ENCODE results near the gene AMN.
A peak's percentile ranks its signal among the peaks of the same experiment; 100 is the strongest.

AMN gene

DNA sequence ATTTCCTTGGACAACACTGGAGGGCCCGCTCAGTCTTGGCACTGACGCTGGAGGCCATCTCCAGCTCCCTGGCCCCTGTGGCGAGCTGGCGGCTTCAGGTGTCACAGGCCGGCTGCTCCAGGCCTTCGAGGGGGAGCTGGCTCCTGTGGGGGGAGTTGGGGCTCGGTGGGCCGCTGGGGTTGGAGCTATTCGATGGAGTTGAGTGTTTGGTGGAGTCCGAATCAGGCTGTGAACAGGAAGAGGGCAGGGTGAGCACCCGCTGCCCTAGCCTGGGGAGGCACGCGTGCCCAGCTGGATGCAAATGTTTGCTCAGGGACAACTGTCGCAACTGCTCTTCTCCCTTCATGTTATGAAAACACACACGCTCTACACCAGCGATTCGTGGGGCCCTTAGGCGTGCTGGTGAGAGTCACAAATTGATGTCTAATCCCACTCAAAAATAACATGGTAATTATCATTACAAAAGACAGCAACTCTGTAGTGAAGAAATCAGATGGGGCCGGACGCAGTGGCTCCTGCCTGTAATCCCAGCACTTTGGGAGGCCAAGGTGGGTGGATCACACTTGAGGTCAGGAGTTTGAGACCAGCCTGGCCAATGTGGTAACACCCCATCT is 11.3 kb downstream of the AMN start:
- no peak for FAIRE-seq
- DNase-seq (ENCODE audit: insufficient read length, low spot score) = no peak
- TF ChIP-seq TAF1 (IDR thresholded peaks at IDR 0.05; ENCODE audit: low read depth, low read length) (no peak), PAX5 (IDR thresholded peaks at IDR 0.05; ENCODE audit: insufficient read depth, low read length, severe bottlenecking) (no peak), POU2F2 (IDR thresholded peaks at IDR 0.05; ENCODE audit: low read depth, low read length) (no peak), POLR2AphosphoS5 (IDR thresholded peaks at IDR 0.05; ENCODE audit: low read depth, low read length) (no peak), SPI1 (IDR thresholded peaks at IDR 0.05; ENCODE audit: low read depth, low read length) (no peak), POLR2A (IDR thresholded peaks at IDR 0.05; ENCODE audit: low read depth, low read length) (no peak)

DNA sequence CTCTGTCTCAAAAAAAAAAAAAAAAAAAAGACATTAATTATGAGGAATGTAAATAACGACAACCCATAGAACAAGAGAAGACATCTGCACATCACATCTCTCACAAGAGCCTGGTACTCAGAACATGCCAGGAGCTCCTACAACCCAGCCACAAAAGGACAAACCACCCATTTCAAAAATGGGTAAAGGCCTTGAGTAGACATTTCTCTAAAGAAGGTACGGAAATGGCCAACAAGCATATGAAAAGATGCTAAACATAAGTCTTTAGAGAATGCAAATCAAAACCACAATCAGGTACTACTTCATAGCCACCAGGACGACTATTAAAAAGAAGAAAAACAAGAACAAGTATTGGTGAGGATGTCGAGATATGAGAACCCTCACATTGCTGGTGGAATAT is 13.3 kb downstream of the AMN start:
- TF ChIP-seq PAX5 (IDR thresholded peaks at IDR 0.05; ENCODE audit: insufficient read depth, low read length, severe bottlenecking) (no peak), POLR2AphosphoS5 (IDR thresholded peaks at IDR 0.05; ENCODE audit: low read depth, low read length) (no peak), POLR2A (IDR thresholded peaks at IDR 0.05; ENCODE audit: low read depth, low read length) (no peak), TAF1 (IDR thresholded peaks at IDR 0.05; ENCODE audit: low read depth, low read length) (no peak), POU2F2 (IDR thresholded peaks at IDR 0.05; ENCODE audit: low read depth, low read length) (no peak), SPI1 (IDR thresholded peaks at IDR 0.05; ENCODE audit: low read depth, low read length) (no peak)
- no peak for DNase-seq (ENCODE audit: insufficient read length, low spot score)
- peak; percentile 57 for FAIRE-seq

DNA sequence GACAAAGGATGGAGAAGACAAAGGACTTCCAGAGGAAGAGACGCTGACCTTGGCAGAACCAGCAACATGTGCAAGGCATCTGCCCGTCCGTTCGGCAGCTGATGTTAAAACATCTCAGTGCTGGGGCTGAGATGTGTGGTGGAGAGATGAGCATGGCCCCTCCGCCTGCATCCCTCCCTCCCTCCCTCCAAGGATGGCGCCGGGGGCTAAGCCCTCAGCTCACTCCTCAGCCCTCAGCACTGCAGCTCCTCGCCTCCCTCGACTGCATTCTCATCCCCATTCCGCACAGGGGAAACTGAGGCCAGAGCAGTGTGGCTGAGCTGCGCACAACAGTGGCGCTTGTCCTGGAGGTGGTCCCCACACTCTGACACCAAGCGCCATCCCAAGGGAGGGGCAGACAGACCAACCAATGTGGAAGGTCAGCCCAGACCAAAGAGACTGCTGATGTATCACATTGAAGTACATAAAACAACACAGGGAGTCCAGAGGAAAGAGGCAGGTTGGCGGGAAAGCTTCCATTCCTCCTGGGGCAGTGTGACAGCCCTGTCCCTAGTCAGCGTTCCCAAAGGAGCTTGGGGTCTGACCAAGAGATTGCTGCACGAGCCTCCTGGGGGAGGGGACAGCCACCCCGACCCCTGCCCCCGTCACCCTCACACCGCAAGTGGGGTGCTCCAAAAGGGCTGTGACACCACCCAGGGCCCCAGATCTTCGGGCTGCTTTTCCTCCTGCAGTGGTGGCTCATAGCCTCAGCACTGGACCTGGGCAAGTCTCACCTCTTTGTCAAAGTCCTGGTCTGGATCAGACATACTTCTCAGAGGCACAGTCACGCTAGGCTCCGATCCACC is 15.1 kb downstream of the AMN start:
- DNase-seq (ENCODE audit: insufficient read length, low spot score) (no peak), FAIRE-seq (no peak)
- no peak for TF ChIP-seq SPI1 (IDR thresholded peaks at IDR 0.05; ENCODE audit: low read depth, low read length)
- no peak for TF ChIP-seq PAX5 (IDR thresholded peaks at IDR 0.05; ENCODE audit: insufficient read depth, low read length, severe bottlenecking)
- no peak for TF ChIP-seq TAF1 (IDR thresholded peaks at IDR 0.05; ENCODE audit: low read depth, low read length)
- no peak for TF ChIP-seq POLR2A (IDR thresholded peaks at IDR 0.05; ENCODE audit: low read depth, low read length)
- TF ChIP-seq POU2F2 (IDR thresholded peaks at IDR 0.05; ENCODE audit: low read depth, low read length) = no peak
- TF ChIP-seq POLR2AphosphoS5 (IDR thresholded peaks at IDR 0.05; ENCODE audit: low read depth, low read length) = no peak

DNA sequence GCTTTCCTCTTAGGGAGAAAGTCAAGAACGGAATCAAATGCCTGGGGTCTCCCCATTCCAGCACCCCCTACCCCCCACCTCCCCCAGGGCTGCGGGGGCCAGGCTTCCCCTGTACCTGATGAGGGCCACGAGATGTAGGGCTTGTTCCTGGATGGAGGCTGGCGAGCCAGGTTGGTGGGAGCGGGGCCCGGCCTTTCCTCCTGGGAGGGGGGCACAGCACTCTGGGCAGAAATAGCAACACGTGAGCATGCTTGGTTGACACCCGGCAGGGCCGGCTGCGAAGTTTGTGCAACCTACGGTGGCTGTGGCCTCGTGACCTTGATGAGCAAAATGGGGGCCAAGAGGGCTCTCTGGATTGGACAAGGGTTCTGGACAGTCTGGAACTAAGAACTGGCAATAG is 15.7 kb downstream of the AMN start:
- no peak for FAIRE-seq

DNA sequence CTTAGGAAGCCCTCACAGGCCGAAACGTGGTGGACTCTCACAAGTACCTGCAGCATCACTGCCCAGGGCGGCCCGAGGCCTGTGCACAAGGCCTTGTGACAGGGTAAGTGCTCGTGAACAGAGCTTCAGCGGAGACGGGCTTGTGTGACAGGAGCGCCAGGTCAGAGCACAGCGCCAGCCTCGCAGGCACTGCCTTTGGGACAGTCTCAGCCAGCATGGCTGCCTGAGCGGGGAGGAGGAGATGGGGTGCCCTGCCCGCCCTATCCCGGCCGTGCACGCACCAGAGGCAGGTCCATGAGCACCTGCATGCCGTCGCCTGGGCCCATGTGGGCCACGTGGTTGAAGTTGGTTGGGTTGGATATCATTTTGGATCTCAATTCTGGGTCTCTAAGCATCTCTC is 16.9 kb downstream of the AMN start:
- TF ChIP-seq SPI1 (IDR thresholded peaks at IDR 0.05; ENCODE audit: low read depth, low read length) (no peak), POLR2AphosphoS5 (IDR thresholded peaks at IDR 0.05; ENCODE audit: low read depth, low read length) (no peak), POLR2A (IDR thresholded peaks at IDR 0.05; ENCODE audit: low read depth, low read length) (no peak), PAX5 (IDR thresholded peaks at IDR 0.05; ENCODE audit: insufficient read depth, low read length, severe bottlenecking) (no peak), TAF1 (IDR thresholded peaks at IDR 0.05; ENCODE audit: low read depth, low read length) (no peak), POU2F2 (IDR thresholded peaks at IDR 0.05; ENCODE audit: low read depth, low read length) (no peak)
- FAIRE-seq = no peak
- DNase-seq (ENCODE audit: insufficient read length, low spot score) = no peak

More for the DNA sequence above, 15.7 kb downstream of the AMN start:
- no peak for DNase-seq (ENCODE audit: insufficient read length, low spot score)
- no peak for TF ChIP-seq PAX5 (IDR thresholded peaks at IDR 0.05; ENCODE audit: insufficient read depth, low read length, severe bottlenecking)
- TF ChIP-seq TAF1 (IDR thresholded peaks at IDR 0.05; ENCODE audit: low read depth, low read length) = no peak
- no peak for TF ChIP-seq POLR2AphosphoS5 (IDR thresholded peaks at IDR 0.05; ENCODE audit: low read depth, low read length)
- TF ChIP-seq POLR2A (IDR thresholded peaks at IDR 0.05; ENCODE audit: low read depth, low read length) = no peak
- TF ChIP-seq POU2F2 (IDR thresholded peaks at IDR 0.05; ENCODE audit: low read depth, low read length) = no peak
- TF ChIP-seq SPI1 (IDR thresholded peaks at IDR 0.05; ENCODE audit: low read depth, low read length) = no peak

DNA sequence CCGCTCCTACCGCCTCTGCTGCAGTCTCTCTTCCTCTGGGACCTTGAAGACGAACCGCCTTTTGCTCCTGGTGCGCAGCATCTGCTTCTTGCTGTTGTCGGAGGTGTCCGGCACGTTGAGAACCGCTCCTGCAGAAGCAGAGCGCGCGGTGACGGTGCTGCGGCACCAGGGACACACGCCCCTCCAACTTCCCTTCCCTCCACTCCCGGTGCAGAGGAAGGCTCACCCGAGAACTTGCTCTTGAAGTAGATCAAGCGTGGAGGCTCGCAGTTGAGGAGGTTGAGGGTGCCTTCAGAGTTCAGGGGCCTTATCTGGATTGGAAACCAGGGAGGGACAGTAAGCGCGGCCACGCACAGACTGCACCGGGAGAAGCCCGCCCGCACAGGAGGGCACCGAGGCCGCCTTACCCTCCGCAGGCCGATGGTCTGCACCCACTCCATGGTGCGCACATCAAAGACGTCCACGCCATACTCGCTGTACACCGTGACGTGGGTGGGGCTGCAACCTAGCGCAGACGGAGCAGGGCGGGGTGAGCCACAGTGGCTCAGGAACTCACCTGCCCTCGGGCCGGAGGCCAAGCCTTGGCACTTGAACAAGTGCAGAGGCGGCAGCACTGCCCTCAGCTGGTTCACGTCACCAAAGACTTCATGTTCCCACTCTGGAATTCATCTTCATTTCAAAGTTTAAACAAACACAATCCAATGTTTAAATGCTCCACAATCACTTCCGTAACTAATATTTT is 17.5 kb downstream of the AMN start:
- TF ChIP-seq POLR2AphosphoS5 (IDR thresholded peaks at IDR 0.05; ENCODE audit: low read depth, low read length) (no peak), POU2F2 (IDR thresholded peaks at IDR 0.05; ENCODE audit: low read depth, low read length) (no peak), SPI1 (IDR thresholded peaks at IDR 0.05; ENCODE audit: low read depth, low read length) (no peak), POLR2A (IDR thresholded peaks at IDR 0.05; ENCODE audit: low read depth, low read length) (no peak)
- DNase-seq (ENCODE audit: insufficient read length, low spot score) = no peak
- FAIRE-seq = no peak

DNA sequence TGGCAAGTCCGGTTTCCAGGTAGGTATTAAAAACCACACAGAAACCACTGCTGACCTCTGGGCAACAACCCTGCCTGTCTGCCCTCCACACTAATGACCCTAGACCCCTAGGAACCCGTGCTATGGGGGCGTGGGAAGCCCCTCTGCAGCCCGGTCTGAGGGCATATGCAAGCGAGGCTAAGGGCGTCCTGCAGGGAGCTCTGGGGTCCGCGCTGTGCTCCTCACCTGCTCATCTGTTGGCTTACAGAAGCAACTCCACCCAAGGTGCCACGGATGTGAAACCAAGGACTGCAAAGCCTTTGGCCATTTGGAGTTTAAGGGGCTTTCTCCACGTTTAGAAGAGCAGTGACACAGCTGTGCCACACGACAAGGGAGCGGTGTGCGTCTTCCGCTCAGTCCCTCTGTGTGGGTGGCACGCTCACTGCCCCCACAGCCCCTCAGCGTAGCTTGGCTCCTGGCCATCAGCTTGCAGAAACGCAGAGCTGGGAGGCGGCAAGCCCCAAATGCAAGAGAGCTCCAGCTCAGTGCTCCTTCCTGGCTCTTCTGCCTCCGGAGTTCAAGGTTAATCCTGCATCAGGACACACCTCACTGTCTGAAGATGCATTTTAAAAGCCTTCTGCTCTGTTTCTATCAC is 18.4 kb downstream of the AMN start:
- DNase-seq (ENCODE audit: insufficient read length, low spot score) (no peak), FAIRE-seq (no peak)
- no peak for TF ChIP-seq POLR2AphosphoS5 (IDR thresholded peaks at IDR 0.05; ENCODE audit: low read depth, low read length)
- TF ChIP-seq POLR2A (IDR thresholded peaks at IDR 0.05; ENCODE audit: low read depth, low read length) = no peak
- no peak for TF ChIP-seq SPI1 (IDR thresholded peaks at IDR 0.05; ENCODE audit: low read depth, low read length)
- TF ChIP-seq TAF1 (IDR thresholded peaks at IDR 0.05; ENCODE audit: low read depth, low read length) = no peak
- no peak for TF ChIP-seq POU2F2 (IDR thresholded peaks at IDR 0.05; ENCODE audit: low read depth, low read length)
- TF ChIP-seq PAX5 (IDR thresholded peaks at IDR 0.05; ENCODE audit: insufficient read depth, low read length, severe bottlenecking) = no peak

DNA sequence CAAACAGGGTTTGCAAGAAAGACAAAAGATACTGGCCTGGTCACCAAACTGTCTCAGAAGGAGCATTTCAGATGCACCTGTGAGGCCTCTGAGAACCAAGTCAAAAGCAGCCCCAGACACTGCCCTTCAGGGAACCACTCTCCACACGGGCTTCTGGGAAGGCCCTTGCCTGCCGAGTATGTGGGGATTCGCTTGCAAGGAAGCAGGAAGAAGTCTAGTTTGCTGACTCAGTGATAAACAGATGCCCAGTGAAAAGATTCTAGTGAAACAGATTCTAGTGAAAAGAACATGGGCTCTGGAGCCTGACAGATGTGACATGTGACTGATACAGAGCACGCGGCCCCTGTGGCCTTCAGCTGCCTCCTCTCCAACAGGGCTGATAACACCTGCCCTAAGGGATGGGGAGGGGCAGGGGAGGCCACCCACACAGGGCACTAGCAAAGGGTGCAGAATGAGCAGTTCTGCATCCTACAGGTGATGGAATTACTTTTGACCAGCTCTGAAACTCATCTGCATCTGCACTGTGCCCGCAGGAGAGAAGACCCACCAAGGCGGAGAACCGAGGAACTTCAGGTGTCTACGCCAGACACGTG is 19.1 kb downstream of the AMN start:
- TF ChIP-seq POLR2A (IDR thresholded peaks at IDR 0.05; ENCODE audit: low read depth, low read length) (no peak), POLR2AphosphoS5 (IDR thresholded peaks at IDR 0.05; ENCODE audit: low read depth, low read length) (no peak), POU2F2 (IDR thresholded peaks at IDR 0.05; ENCODE audit: low read depth, low read length) (no peak), PAX5 (IDR thresholded peaks at IDR 0.05; ENCODE audit: insufficient read depth, low read length, severe bottlenecking) (no peak), SPI1 (IDR thresholded peaks at IDR 0.05; ENCODE audit: low read depth, low read length) (no peak), TAF1 (IDR thresholded peaks at IDR 0.05; ENCODE audit: low read depth, low read length) (no peak)
- DNase-seq (ENCODE audit: insufficient read length, low spot score) = no peak
- FAIRE-seq = peak; percentile 74
